Gastrocnemius medialis (tissue), 4 donors: ENCODE results near the gene SELENOP. TPM values are rescaled to one million over a fixed set of nuclear protein-coding genes. Genes with fewer than 3 reads are reported as not detected.

Source experiments
- ATAC-seq, 2 donors: fragments of 150-250 bp; one replicate each; pipeline ENCODE4 v1.9.1; 2016
- DNase-seq, 2 donors: peaks; one replicate each; pipeline ENCODE4 v3.0.0-alpha.2; 2019
- H3K27ac ChIP-seq, 4 donors: fragments of 200-600 bp; sonication (generic); 1 replicate in 1 of 4; 2 replicates in 3 of 4; pipeline ENCODE4 v1.5.1; 2016 to 2018; ENCODE audit warnings: mild to moderate bottlenecking in 2 of 4, moderate library complexity in 1 of 4
- H3K27me3 ChIP-seq, 3 donors: fragments of 200-600 bp; sonication (generic) in 2 of 3; 1 replicate in 1 of 3; 2 replicates in 2 of 3; pipeline versions ENCODE4 v1.5.1 to v1.6.0; 2016 to 2019; ENCODE audit warnings: mild to moderate bottlenecking in 1 of 3, moderate library complexity in 1 of 3
- H3K36me3 ChIP-seq, 2 donors: fragments of 200-600 bp; sonication (generic) in 1 of 2; one replicate each; pipeline ENCODE4 v1.5.1; 2017 to 2018
- H3K4me1 ChIP-seq, 2 donors: fragments of 200-600 bp; sonication (generic) in 1 of 2; one replicate each; pipeline ENCODE4 v1.5.1; 2016 to 2017; ENCODE audit warnings: mild to moderate bottlenecking in 2 of 2
- H3K4me3 ChIP-seq, 4 donors: fragments of 200-600 bp; sonication (generic) in 3 of 4; 1 replicate in 1 of 4; 2 replicates in 3 of 4; pipeline ENCODE4 v1.5.1; 2016 to 2019; ENCODE audit warnings: mild to moderate bottlenecking in 2 of 4
- H3K9me3 ChIP-seq, 3 donors: fragments of 200-600 bp; sonication (generic) in 2 of 3; 1 replicate in 1 of 3; 2 replicates in 2 of 3; pipeline ENCODE4 v1.5.1; 2016 to 2019
- CTCF ChIP-seq, 5 experiments: fragments of 450-650 bp in 3 of 5; fragments of 200-600 bp in 2 of 5; sonication (generic) in 2 of 5; IDR thresholded peaks in 4 of 5; conservative IDR thresholded peaks in 1 of 5; 1 replicate in 4 of 5; 2 replicates in 1 of 5; pipeline ENCODE4 v1.5.1; 2016 to 2019; ENCODE audit warnings: antibody characterized with exemption in 5 of 5, mild to moderate bottlenecking in 3 of 5, moderate library complexity in 3 of 5
- POLR2A ChIP-seq, 2 donors: fragments of 450-650 bp; IDR thresholded peaks; one replicate each; pipeline ENCODE4 v1.6.1; 2017; ENCODE audit warnings: antibody characterized with exemption in 2 of 2, mild to moderate bottlenecking in 2 of 2, moderate library complexity in 2 of 2
- in situ Hi-C, 4 donors: fragments of 200-750 bp; cut with MboI; loops; one replicate each; pipeline versions ENCODE4 v1.15.0 to v1.8.0; 2017; ENCODE audit warnings: low sequenced_read_pairs in 4 of 4
- intact Hi-C: fragments of 100-400 bp; cut with DNase I; formaldehyde crosslinking; loops from one replicate; pipeline ENCODE4 v1.15.1; 2023; ENCODE audit warnings: low total_unique reads
- total RNA-seq, 4 donors: library from RNA; depleted of rRNA; stranded (reverse); fragments of >200 nt; gene quantifications; one replicate each; pipeline versions ENCODE4 v1.1.0 to v1.2.3, GENCODE V29; 2016

SELENOP gene
- total RNA-seq, 4 donors from 2014 or later = 231 to 290 (median 243) TPM

DNA sequence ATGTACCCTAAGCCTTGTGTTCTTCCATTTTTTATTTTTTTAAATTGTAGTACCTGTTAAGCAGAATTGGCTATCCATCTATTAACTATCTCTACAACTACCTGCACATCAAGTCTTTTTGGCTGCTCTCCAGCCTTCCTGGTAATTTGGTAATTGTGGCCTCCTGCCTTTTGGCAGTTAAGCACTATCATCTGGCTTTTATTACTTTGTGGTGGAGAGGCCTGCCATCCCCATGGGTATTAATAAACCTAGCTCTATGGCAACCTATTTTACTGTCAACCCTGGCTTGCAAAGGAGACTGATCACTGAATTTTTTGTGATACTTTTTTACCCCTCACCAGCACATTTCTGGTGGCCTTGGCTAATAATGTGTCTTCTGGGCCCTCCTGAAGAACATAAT is 20.5 kb downstream of the SELENOP start:
- H3K36me3 ChIP-seq = no peaks in the 10 kb centered on the region
- no peak overlapping the region for H3K4me3 ChIP-seq
- TF ChIP-seq CTCF (IDR thresholded peaks at IDR 0.05 in 4 of 5, conservative IDR thresholded peaks at IDR 0.05 in 1 of 5) = no peak
- TF ChIP-seq POLR2A (IDR thresholded peaks at IDR 0.05) = no peak
- DNase-seq = no peak
- no peaks in the 10 kb centered on the region for H3K27me3 ChIP-seq
- peaks cover 0 to 4% of the 10 kb centered on the region in 2 donors for H3K4me1 ChIP-seq
- no peaks in the 10 kb centered on the region for H3K9me3 ChIP-seq
- no peak for ATAC-seq
- in situ Hi-C loops = loop anchor here in 1 of 4 donors (25.0 kb wide), 1 partner anchor 96 kb away; no protein-coding TSS in a partner anchor
- no peak overlapping the region for H3K27ac ChIP-seq
- intact Hi-C loops = no loop called here

DNA sequence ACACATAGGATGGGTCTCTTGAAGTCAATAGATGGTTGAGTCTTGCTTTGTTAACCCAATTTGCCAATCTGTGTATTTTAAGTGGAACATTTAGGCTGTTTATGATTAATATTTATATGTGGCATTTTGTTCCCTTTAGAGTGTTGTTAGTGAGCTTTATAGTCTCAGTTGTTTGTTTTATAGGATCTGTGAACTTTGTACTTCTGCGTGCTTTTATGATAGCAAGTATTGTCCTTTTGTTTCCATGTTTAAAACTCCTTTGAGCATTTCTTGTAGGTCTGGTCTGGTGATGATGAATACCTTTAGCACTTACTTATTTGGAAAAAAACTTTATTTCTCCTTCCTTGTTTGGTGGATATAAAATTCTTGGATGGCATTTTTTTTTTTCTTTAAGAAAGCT is 23.8 kb downstream of the SELENOP start:
- H3K9me3 ChIP-seq = no peaks in the 10 kb centered on the region
- ATAC-seq = no peak

DNA sequence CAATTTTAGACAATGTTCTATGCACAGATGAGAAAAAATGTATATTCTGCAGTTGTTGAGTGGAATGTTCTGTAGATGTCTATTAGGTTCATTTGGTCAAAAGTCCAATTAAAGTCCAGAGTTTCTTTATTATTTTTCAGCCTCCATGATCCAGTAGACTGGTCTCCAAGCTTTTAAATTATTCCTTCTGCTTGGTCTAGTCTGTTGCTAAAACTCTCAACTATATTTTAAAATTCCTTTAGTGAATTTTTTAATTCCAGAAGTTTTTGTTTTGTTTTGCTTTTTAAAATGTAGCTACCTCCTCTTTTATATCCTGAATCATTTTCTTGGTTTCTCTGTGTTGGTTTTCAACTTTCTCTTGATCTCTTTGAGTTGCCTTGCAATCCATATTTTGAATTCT is 24.6 kb downstream of the SELENOP start:
- ATAC-seq = no peak
- in situ Hi-C loops = loop anchor here in 1 of 4 donors (25.0 kb wide), 1 partner anchor 100 kb away; no protein-coding TSS in a partner anchor

More for the DNA sequence above, 23.8 kb downstream of the SELENOP start:
- Histone ChIP-seq H3K4me1 (peaks cover 0 to 4% of the 10 kb centered on the region in 2 donors), H3K27ac (no peak overlapping the region), H3K36me3 (no peaks in the 10 kb centered on the region), H3K4me3 (no peak overlapping the region), H3K27me3 (no peaks in the 10 kb centered on the region)
- intact Hi-C loops (loop anchor here (10.0 kb wide), 1 partner anchor 763 kb away; no protein-coding TSS in a partner anchor), in situ Hi-C loops (loop anchor here in 1 of 4 donors (25.0 kb wide), 1 partner anchor 99 kb away; no protein-coding TSS in a partner anchor)
- TF ChIP-seq CTCF (IDR thresholded peaks at IDR 0.05 in 4 of 5, conservative IDR thresholded peaks at IDR 0.05 in 1 of 5) (no peak), POLR2A (IDR thresholded peaks at IDR 0.05) (no peak)
- no peak for DNase-seq

GRCh38 chr5:42785756-42786155 is 25.9 kb downstream of the SELENOP start:
- no peaks in the 10 kb centered on the region for H3K27me3 ChIP-seq
- peaks cover 0 to 4% of the 10 kb centered on the region in 2 donors for H3K4me1 ChIP-seq
- TF ChIP-seq CTCF (IDR thresholded peaks at IDR 0.05 in 4 of 5, conservative IDR thresholded peaks at IDR 0.05 in 1 of 5) = no peak
- no peak for TF ChIP-seq POLR2A (IDR thresholded peaks at IDR 0.05)
- no peak for DNase-seq
- in situ Hi-C loops (loop anchor here in 1 of 4 donors (25.0 kb wide), 1 partner anchor 102 kb away; no protein-coding TSS in a partner anchor), intact Hi-C loops (loop anchor here (10.0 kb wide), 1 partner anchor 761 kb away; no protein-coding TSS in a partner anchor)
- no peak overlapping the region for H3K4me3 ChIP-seq
- no peaks in the 10 kb centered on the region for H3K9me3 ChIP-seq
- no peaks in the 10 kb centered on the region for H3K36me3 ChIP-seq
- no peak overlapping the region for H3K27ac ChIP-seq
- no peak for ATAC-seq

More for the DNA sequence above, 24.6 kb downstream of the SELENOP start:
- H3K4me3 ChIP-seq = no peak overlapping the region
- DNase-seq = no peak
- H3K9me3 ChIP-seq = no peaks in the 10 kb centered on the region
- H3K4me1 ChIP-seq = peaks cover 0 to 4% of the 10 kb centered on the region in 2 donors
- no peaks in the 10 kb centered on the region for H3K36me3 ChIP-seq
- no peak overlapping the region for H3K27ac ChIP-seq
- no peaks in the 10 kb centered on the region for H3K27me3 ChIP-seq
- intact Hi-C loops = loop anchor here (10.0 kb wide), 1 partner anchor 762 kb away; no protein-coding TSS in a partner anchor
- TF ChIP-seq POLR2A (IDR thresholded peaks at IDR 0.05) (no peak), CTCF (IDR thresholded peaks at IDR 0.05 in 4 of 5, conservative IDR thresholded peaks at IDR 0.05 in 1 of 5) (no peak)
